HG03280 (cell line): ENCODE measurements around the gene CAMK2B.

Source experiments
- ATAC-seq: cut with Tn5 transposase; IDR thresholded peaks from one replicate; pipeline ENCODE4 v1.9.1; 2021; ENCODE audit warnings: mild to moderate bottlenecking, moderate library complexity; ENCODE audit not compliant: unreplicated experiment

CAMK2B gene

GRCh38 chr7:44309271-44310091, 15.9 kb downstream of the CAMK2B start:
- no peak for ATAC-seq

- no peak for ATAC-seq
Observed at GRCh38 chr7:44308596-44309270, 16.7 kb downstream of the CAMK2B start.

GRCh38 chr7:44307905-44308595, 17.3 kb downstream of the CAMK2B start:
- no peak for ATAC-seq

- no peak for ATAC-seq
Observed at GRCh38 chr7:44307301-44307900, 18.0 kb downstream of the CAMK2B start.

- ATAC-seq, result no peak
Observed at GRCh38 chr7:44306606-44307005, 18.8 kb downstream of the CAMK2B start.

GRCh38 chr7:44305564-44306507, 19.6 kb downstream of the CAMK2B start:
- ATAC-seq, result no peak

- ATAC-seq, result no peak
Observed at GRCh38 chr7:44294325-44295069, 30.9 kb downstream of the CAMK2B start.

GRCh38 chr7:44293561-44294324, 31.7 kb downstream of the CAMK2B start:
- ATAC-seq, result no peak

GRCh38 chr7:44292876-44293560, 32.4 kb downstream of the CAMK2B start:
- ATAC-seq, result no peak

GRCh38 chr7:44292420-44292817, 33.0 kb downstream of the CAMK2B start:
- no peak for ATAC-seq

GRCh38 chr7:44291733-44292419, 33.5 kb downstream of the CAMK2B start:
- no peak for ATAC-seq

- ATAC-seq, result no peak
Observed at GRCh38 chr7:44291066-44291732, 34.2 kb downstream of the CAMK2B start.

GRCh38 chr7:44290252-44290620, 35.2 kb downstream of the CAMK2B start:
- no peak for ATAC-seq

- ATAC-seq, result no peak
Observed at GRCh38 chr7:44289341-44290251, 35.8 kb downstream of the CAMK2B start.

GRCh38 chr7:44288811-44289340, 36.5 kb downstream of the CAMK2B start:
- no peak for ATAC-seq

- no peak for ATAC-seq
Observed at GRCh38 chr7:44288381-44288685, 37.1 kb downstream of the CAMK2B start.
